ENCODE data around the gene ZNF488.

DNA sequence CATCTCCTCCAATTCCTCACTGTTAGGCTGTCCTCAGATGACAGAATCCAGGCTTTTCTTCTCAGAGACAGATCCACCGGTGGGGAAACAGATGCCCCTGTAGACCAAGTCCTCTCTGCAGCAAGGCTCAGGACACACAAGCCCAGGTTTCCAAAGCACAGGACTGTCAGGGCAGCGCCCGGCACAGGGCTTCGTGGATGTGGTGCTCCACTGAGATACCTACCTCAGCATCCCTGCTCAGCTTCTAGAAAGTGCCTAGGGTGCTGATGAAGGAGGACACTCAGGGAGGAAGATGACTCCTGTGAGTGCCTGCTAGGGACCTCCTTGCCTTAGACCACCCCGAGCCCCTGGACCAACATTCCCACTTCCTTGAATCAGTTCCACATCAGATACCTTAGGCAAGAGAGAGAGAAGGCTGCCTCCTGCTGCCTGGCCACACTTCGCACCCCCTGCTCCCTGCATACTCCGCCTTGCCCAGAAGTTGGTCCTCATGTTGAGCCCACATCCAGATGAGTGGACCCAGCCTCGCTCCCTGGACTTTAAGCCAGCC, 44.8 kb downstream of the ZNF488 start:
- TF ChIP-seq, protein P1, sequence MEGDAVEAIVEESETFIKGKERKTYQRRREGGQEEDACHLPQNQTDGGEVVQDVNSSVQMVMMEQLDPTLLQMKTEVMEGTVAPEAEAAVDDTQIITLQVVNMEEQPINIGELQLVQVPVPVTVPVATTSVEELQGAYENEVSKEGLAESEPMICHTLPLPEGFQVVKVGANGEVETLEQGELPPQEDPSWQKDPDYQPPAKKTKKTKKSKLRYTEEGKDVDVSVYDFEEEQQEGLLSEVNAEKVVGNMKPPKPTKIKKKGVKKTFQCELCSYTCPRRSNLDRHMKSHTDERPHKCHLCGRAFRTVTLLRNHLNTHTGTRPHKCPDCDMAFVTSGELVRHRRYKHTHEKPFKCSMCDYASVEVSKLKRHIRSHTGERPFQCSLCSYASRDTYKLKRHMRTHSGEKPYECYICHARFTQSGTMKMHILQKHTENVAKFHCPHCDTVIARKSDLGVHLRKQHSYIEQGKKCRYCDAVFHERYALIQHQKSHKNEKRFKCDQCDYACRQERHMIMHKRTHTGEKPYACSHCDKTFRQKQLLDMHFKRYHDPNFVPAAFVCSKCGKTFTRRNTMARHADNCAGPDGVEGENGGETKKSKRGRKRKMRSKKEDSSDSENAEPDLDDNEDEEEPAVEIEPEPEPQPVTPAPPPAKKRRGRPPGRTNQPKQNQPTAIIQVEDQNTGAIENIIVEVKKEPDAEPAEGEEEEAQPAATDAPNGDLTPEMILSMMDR (IDR thresholded peaks at IDR 0.05): no peak
- TF ChIP-seq POLR2AphosphoS2 (conservative IDR thresholded peaks at IDR 0.05; ENCODE audit: low read length): no peak

Measured in A549 (cell line).